GM12892 (cell line): Measurements from ENCODE around the gene RALGAPA2.

Experiments used
- POLR2A ChIP-seq: IDR thresholded peaks from 2 replicates; pipeline ENCODE4 v1.6.1; 2011; ENCODE audit warnings: low read depth, low read length, control low read depth
- POLR2AphosphoS5 ChIP-seq: IDR thresholded peaks from 2 replicates; pipeline ENCODE4 v1.6.1; 2011; ENCODE audit warnings: low read depth, low read length, control low read depth
- TAF1 ChIP-seq: IDR thresholded peaks from 2 replicates; pipeline ENCODE4 v1.6.1; 2011; ENCODE audit warnings: low read depth, mild to moderate bottlenecking, control low read depth, low read length, borderline replicate concordance

DNA sequence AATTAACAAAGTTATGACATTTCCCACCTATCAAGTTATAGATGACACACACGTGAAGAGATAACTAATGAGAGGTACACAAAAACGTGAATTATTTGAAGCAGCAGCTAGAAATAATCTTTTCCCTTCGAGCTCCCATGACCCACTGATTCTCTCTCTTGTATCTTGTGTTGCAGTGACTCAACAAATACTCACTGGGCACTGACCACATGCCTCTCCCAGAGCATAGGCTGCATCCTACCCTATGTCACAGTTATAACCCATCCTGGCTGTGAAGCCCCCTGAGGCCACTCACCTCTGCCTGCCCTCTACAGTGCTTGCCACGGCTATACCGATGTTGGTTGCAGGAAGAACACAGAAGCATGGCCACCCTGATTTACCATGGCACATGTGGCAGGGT lies 252.7 kb downstream of the RALGAPA2 start:
- TF ChIP-seq TAF1, result no peak
- no peak for TF ChIP-seq POLR2AphosphoS5
- TF ChIP-seq POLR2A, result no peak
